Liver (tissue), 9 donors: Measurements from ENCODE around the gene IFIT3. TPM values are rescaled to one million over a fixed set of nuclear protein-coding genes. Genes with fewer than 3 reads are reported as not detected.

Experiments used
- DNase-seq: peaks from one replicate; pipeline ENCODE4 v3.0.0-alpha.2; 2017; ENCODE audit warnings: low spot score
- H3K27ac ChIP-seq, 2 donors: one replicate each; pipeline ENCODE4 v1.7.0; 2013; ENCODE audit warnings: inconsistent platforms in 2 of 2, low read length in 2 of 2, control low read depth in 1 of 2, low read depth in 1 of 2, mild to moderate bottlenecking in 1 of 2
- H3K27me3 ChIP-seq, 4 donors: one replicate each; pipeline versions ENCODE4 v1.6.1 to v1.7.0; 2013; ENCODE audit warnings: low read length in 3 of 4, inconsistent platforms in 1 of 4, mild to moderate bottlenecking in 1 of 4, moderate library complexity in 1 of 4; ENCODE audit not compliant: control insufficient read depth in 4 of 4, insufficient read depth in 4 of 4
- H3K36me3 ChIP-seq, 4 donors: one replicate each; pipeline versions ENCODE4 v1.6.1 to v1.7.0; 2013; ENCODE audit warnings: low read length in 3 of 4, mild to moderate bottlenecking in 3 of 4, low read depth in 1 of 4, moderate library complexity in 1 of 4; ENCODE audit not compliant: control insufficient read depth in 4 of 4, insufficient read depth in 3 of 4
- H3K4me1 ChIP-seq, 4 donors: one replicate each; pipeline versions ENCODE4 v1.6.1 to v1.7.0; 2013; ENCODE audit warnings: low read length in 3 of 4, mild to moderate bottlenecking in 3 of 4, moderate library complexity in 1 of 4; ENCODE audit not compliant: control insufficient read depth in 4 of 4, insufficient read depth in 4 of 4
- H3K4me3 ChIP-seq, 3 donors: one replicate each; pipeline versions ENCODE4 v1.6.1 to v1.7.0; 2013; ENCODE audit warnings: low read length in 3 of 3, control low read depth in 1 of 3, low read depth in 1 of 3, mild to moderate bottlenecking in 1 of 3
- H3K9ac ChIP-seq, 2 donors: one replicate each; pipeline ENCODE4 v1.7.0; 2013; ENCODE audit warnings: low read length in 2 of 2, mild to moderate bottlenecking in 2 of 2, moderate library complexity in 2 of 2, control low read depth in 1 of 2, low read depth in 1 of 2
- H3K9me3 ChIP-seq, 4 donors: one replicate each; pipeline versions ENCODE4 v1.6.1 to v1.7.0; 2013; ENCODE audit warnings: low read length in 3 of 4; ENCODE audit not compliant: control insufficient read depth in 4 of 4
- ATF3 ChIP-seq: IDR thresholded peaks from 2 replicates; pipeline ENCODE4 v1.6.1; 2016; ENCODE audit warnings: antibody characterized with exemption
- CTCF ChIP-seq: fragments of 150-350 bp; IDR thresholded peaks from 2 replicates; pipeline ENCODE4 v1.5.1; 2017; ENCODE audit warnings: improper control_type of control experiment, low read depth, low read length; ENCODE audit not compliant: missing input control
- EGR1 ChIP-seq, 2 donors: IDR thresholded peaks; 2 replicates each; pipeline ENCODE4 v1.6.1; 2016 to 2018; ENCODE audit warnings: antibody characterized with exemption in 2 of 2, low read depth in 2 of 2
- FOXA1 ChIP-seq: IDR thresholded peaks from 2 replicates; pipeline ENCODE4 v1.6.1; 2016; ENCODE audit warnings: antibody characterized with exemption
- FOXA2 ChIP-seq: IDR thresholded peaks from 2 replicates; pipeline ENCODE4 v1.6.1; 2016; ENCODE audit warnings: antibody characterized with exemption
- GABPA ChIP-seq, 2 donors: IDR thresholded peaks in 1 of 2; conservative IDR thresholded peaks in 1 of 2; 2 replicates each; pipeline ENCODE4 v1.6.1; 2016; ENCODE audit warnings: antibody characterized with exemption in 2 of 2, mild to moderate bottlenecking in 1 of 2, moderate library complexity in 1 of 2
- HNF4A ChIP-seq, 2 donors: conservative IDR thresholded peaks; 2 replicates each; pipeline ENCODE4 v1.6.1; 2016; ENCODE audit warnings: antibody characterized with exemption in 2 of 2, mild to moderate bottlenecking in 2 of 2
- HNF4G ChIP-seq: IDR thresholded peaks from 2 replicates; pipeline ENCODE4 v1.6.1; 2016; ENCODE audit warnings: antibody characterized with exemption
- JUND ChIP-seq, 2 donors: IDR thresholded peaks; 2 replicates each; pipeline ENCODE4 v1.6.1; 2016; ENCODE audit warnings: antibody characterized with exemption in 2 of 2
- MAX ChIP-seq: IDR thresholded peaks from 2 replicates; pipeline ENCODE4 v1.6.1; 2016; ENCODE audit warnings: antibody characterized with exemption
- NR2F2 ChIP-seq: IDR thresholded peaks from 2 replicates; pipeline ENCODE4 v1.6.1; 2016; ENCODE audit warnings: antibody characterized with exemption
- RAD21 ChIP-seq, 2 donors: IDR thresholded peaks; 2 replicates each; pipeline ENCODE4 v1.6.1; 2016; ENCODE audit warnings: antibody characterized with exemption in 2 of 2, mild to moderate bottlenecking in 2 of 2
- REST ChIP-seq: IDR thresholded peaks from 2 replicates; pipeline ENCODE4 v1.6.1; 2016; ENCODE audit warnings: antibody characterized with exemption, mild to moderate bottlenecking
- RXRA ChIP-seq, 2 donors: IDR thresholded peaks; 2 replicates each; pipeline ENCODE4 v1.6.1; 2017 to 2018; ENCODE audit warnings: antibody characterized with exemption in 2 of 2, mild to moderate bottlenecking in 1 of 2
- SP1 ChIP-seq: IDR thresholded peaks from 2 replicates; pipeline ENCODE4 v1.6.1; 2018; ENCODE audit warnings: antibody characterized with exemption, mild to moderate bottlenecking
- TAF1 ChIP-seq: conservative IDR thresholded peaks from 2 replicates; pipeline ENCODE4 v1.6.1; 2016; ENCODE audit warnings: antibody characterized with exemption, mild to moderate bottlenecking
- YY1 ChIP-seq: IDR thresholded peaks from 2 replicates; pipeline ENCODE4 v1.6.1; 2016; ENCODE audit warnings: antibody characterized with exemption, mild to moderate bottlenecking
- ZBTB33 ChIP-seq: IDR thresholded peaks from 2 replicates; pipeline ENCODE4 v1.6.1; 2016; ENCODE audit warnings: antibody characterized with exemption
- WGBS: extraction: QIAGEN DNeasy Blood & Tissue Kit; methylation state at CpG from one replicate; pipeline ENCODE4 v1.1.7; 2013; 5-methylcytosine and 5-hydroxymethylcytosine counted together
- polyA plus RNA-seq, 2 donors: library from polyadenylated mRNA; stranded (reverse) in 1 of 2; unstranded in 1 of 2; fragments of 200-250 nt in 1 of 2; fragments of >200 nt in 1 of 2; fragmentation: Nextera tagmentation in 1 of 2; extraction: Ambion mirVana in 1 of 2; gene quantifications; one replicate each; pipeline versions ENCODE4 v1.2.1 to v1.2.3, GENCODE V29; 2013 to 2015
- total RNA-seq, 2 donors: library from RNA; depleted of rRNA; stranded (reverse); fragments of >200 nt; gene quantifications; one replicate each; pipeline ENCODE4 v1.2.3, GENCODE V29; 2014
- donor health status: healthy.
- donor health status: healthy.
- donor health status: healthy.
- donor health status: healthy.
- donor health status: healthy.

Gene IFIT3
- total and polyA plus RNA-seq, 4 donors = 9.2 to 11.2 (median 10.4) TPM

- peak; percentile 30 for TF ChIP-seq ZBTB33
- peak; percentile 47 for TF ChIP-seq SP1
- peak; percentile 67 to 76 for TF ChIP-seq HNF4A (conservative IDR thresholded peaks at IDR 0.05)
- TF ChIP-seq YY1 = peak; percentile 56
- TF ChIP-seq RAD21 (IDR thresholded peaks at IDR 0.05) = peak; percentile 37 to 47
- peak; percentile 73 for TF ChIP-seq NR2F2
- peak; percentile 47 to 60 for TF ChIP-seq RXRA (IDR thresholded peaks at IDR 0.05)
- no peak for TF ChIP-seq FOXA1
- no peak for TF ChIP-seq CTCF
- no peak for TF ChIP-seq TAF1
- peak in 1 of 2 donors; percentile 49 for TF ChIP-seq JUND (IDR thresholded peaks at IDR 0.05)
- TF ChIP-seq MAX = peak; percentile 9
- TF ChIP-seq HNF4G = peak; percentile 22
- Histone ChIP-seq H3K4me1 (peaks cover 13 to 62% (median 40%) of the 10 kb centered on the region in 4 donors), H3K9me3 (no peaks in the 10 kb centered on the region), H3K9ac (peak overlapping the region; percentile 62 to 92), H3K36me3 (peaks cover 0 to 2% (median 0%) of the 10 kb centered on the region in 4 donors), H3K4me3 (peak overlapping the region; percentile 51 to 63 (median 60)), H3K27me3 (no peaks in the 10 kb centered on the region), H3K27ac (peak overlapping the region; percentile 82 to 83)
- 2% methylated on average over 5 of the region's 5 CpGs for WGBS
- DNase-seq = no peak
Measured at GRCh38 chr10:89332123-89332633, 4.4 kb downstream of the IFIT3 start.

GRCh38 chr10:89335226-89335625 lies 7.4 kb downstream of the IFIT3 start:
- no peak overlapping the region for H3K9ac ChIP-seq
- DNase-seq = no peak
- no peaks in the 10 kb centered on the region for H3K27me3 ChIP-seq
- peaks cover 13 to 22% (median 17%) of the 10 kb centered on the region in 4 donors for H3K36me3 ChIP-seq
- 94% methylated on average over 3 of the region's 3 CpGs for WGBS
- H3K9me3 ChIP-seq = no peaks in the 10 kb centered on the region
- peak overlapping the region in 1 of 2 donors; percentile 6 for H3K27ac ChIP-seq
- H3K4me1 ChIP-seq = peaks cover 13 to 37% (median 30%) of the 10 kb centered on the region in 4 donors
- TF ChIP-seq FOXA1 = no peak
- no peak for TF ChIP-seq TAF1
- TF ChIP-seq REST = no peak
- TF ChIP-seq NR2F2 = no peak
- TF ChIP-seq EGR1 (IDR thresholded peaks at IDR 0.05; ENCODE audit: low read depth in 2 of 2) = no peak
- no peak for TF ChIP-seq HNF4A (conservative IDR thresholded peaks at IDR 0.05)
- TF ChIP-seq SP1 = no peak
- TF ChIP-seq RAD21 (IDR thresholded peaks at IDR 0.05) = no peak
- TF ChIP-seq YY1 = no peak
- no peak for TF ChIP-seq RXRA (IDR thresholded peaks at IDR 0.05)
- no peak for TF ChIP-seq ATF3
- TF ChIP-seq CTCF = no peak
- TF ChIP-seq MAX = no peak
- TF ChIP-seq ZBTB33 = no peak
- no peak for TF ChIP-seq JUND (IDR thresholded peaks at IDR 0.05)
- no peak for TF ChIP-seq FOXA2
- no peak for TF ChIP-seq HNF4G
- no peak for TF ChIP-seq GABPA (IDR thresholded peaks at IDR 0.05 in 1 of 2, conservative IDR thresholded peaks at IDR 0.05 in 1 of 2)
- no peak overlapping the region for H3K4me3 ChIP-seq
